Measurements from ENCODE around the gene HIC1.

Gene HIC1

GRCh38 chr17:2083613-2084035 is 28.7 kb downstream of the HIC1 start:
- Histone ChIP-seq H3K27me3 (ENCODE audit: insufficient read depth, poor library complexity, severe bottlenecking) (no peaks in the 10 kb centered on the region), H3K27ac (replicated peaks) (no peak overlapping the region), H3K4me3 (replicated peaks; ENCODE audit: insufficient read depth, low read length) (no peak overlapping the region)
- peak; percentile 81 to 86 for DNase-seq (ENCODE audit: low read depth in 1 of 2, low spot score in 1 of 2)
- TF ChIP-seq GABPA (IDR thresholded peaks at IDR 0.05; ENCODE audit: low read depth) (no peak), POLR2AphosphoS5 (IDR thresholded peaks at IDR 0.05; ENCODE audit: low read depth) (peak; percentile 61), REST (IDR thresholded peaks at IDR 0.05; ENCODE audit: insufficient replicate concordance, low read depth) (no peak), SPI1 (IDR thresholded peaks at IDR 0.05; ENCODE audit: borderline replicate concordance, low read depth) (peak; percentile 92)

GRCh38 chr17:2084036-2084765 is 29.3 kb downstream of the HIC1 start:
- no peak overlapping the region for H3K27ac ChIP-seq (replicated peaks)
- H3K27me3 ChIP-seq (ENCODE audit: insufficient read depth, poor library complexity, severe bottlenecking): no peaks in the 10 kb centered on the region
- no peak for TF ChIP-seq REST (IDR thresholded peaks at IDR 0.05; ENCODE audit: insufficient replicate concordance, low read depth)
- no peak for TF ChIP-seq POLR2AphosphoS5 (IDR thresholded peaks at IDR 0.05; ENCODE audit: low read depth)
- TF ChIP-seq GABPA (IDR thresholded peaks at IDR 0.05; ENCODE audit: low read depth): no peak
- TF ChIP-seq SPI1 (IDR thresholded peaks at IDR 0.05; ENCODE audit: borderline replicate concordance, low read depth): no peak
- TF ChIP-seq CTCF (IDR thresholded peaks at IDR 0.05; ENCODE audit: insufficient read depth, low read length): no peak
- no peak for DNase-seq (ENCODE audit: low read depth in 1 of 2, low spot score in 1 of 2)
- H3K4me3 ChIP-seq (replicated peaks; ENCODE audit: insufficient read depth, low read length): no peak overlapping the region

GRCh38 chr17:2084766-2085647 is 30.1 kb downstream of the HIC1 start:
- TF ChIP-seq CTCF (IDR thresholded peaks at IDR 0.05; ENCODE audit: insufficient read depth, low read length) (no peak), SPI1 (IDR thresholded peaks at IDR 0.05; ENCODE audit: borderline replicate concordance, low read depth) (no peak), POLR2AphosphoS5 (IDR thresholded peaks at IDR 0.05; ENCODE audit: low read depth) (no peak), REST (IDR thresholded peaks at IDR 0.05; ENCODE audit: insufficient replicate concordance, low read depth) (no peak), GABPA (IDR thresholded peaks at IDR 0.05; ENCODE audit: low read depth) (no peak)
- Histone ChIP-seq H3K4me3 (replicated peaks; ENCODE audit: insufficient read depth, low read length) (no peak overlapping the region), H3K27me3 (ENCODE audit: insufficient read depth, poor library complexity, severe bottlenecking) (no peaks in the 10 kb centered on the region), H3K27ac (replicated peaks) (no peak overlapping the region)
- DNase-seq (ENCODE audit: low read depth in 1 of 2, low spot score in 1 of 2): no peak

All from HL-60 (cell line).